ENCODE data around the gene CASTOR1. TPM values are rescaled to one million over a fixed set of nuclear protein-coding genes. Genes with fewer than 3 reads are reported as not detected.

Gene CASTOR1
- total RNA-seq, 1 experiment from 2014 or later = 2.0 TPM

DNA sequence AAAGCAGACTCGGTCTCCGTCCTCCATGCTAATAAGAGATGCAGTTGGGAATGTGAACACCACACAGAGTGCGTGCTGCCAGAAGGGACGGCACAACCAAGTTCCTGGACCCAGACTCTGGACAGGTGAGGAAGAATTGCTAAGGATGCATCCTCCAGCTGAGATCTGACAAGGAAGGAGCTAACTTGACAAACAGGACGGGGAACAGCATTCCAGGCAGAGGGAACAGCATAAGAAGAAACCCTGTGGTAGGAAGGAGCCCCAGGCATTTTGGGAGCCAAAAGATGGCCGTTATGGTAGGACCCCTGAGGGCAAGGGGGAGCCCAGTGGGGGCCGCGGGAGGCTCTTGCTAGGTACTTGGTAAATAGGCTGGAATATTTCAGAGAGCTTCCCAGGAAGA is 28.6 kb downstream of the CASTOR1 start:
- Histone ChIP-seq H3K9me3 (ENCODE audit: low read depth, low read length, poor library complexity, severe bottlenecking) (no peaks in the 10 kb centered on the region), H3K4me3 (ENCODE audit: low read depth, low read length, poor library complexity, severe bottlenecking) (no peak overlapping the region), H3K4me1 (ENCODE audit: insufficient read depth, low read length, poor library complexity, severe bottlenecking) (no peaks in the 10 kb centered on the region), H3K36me3 (ENCODE audit: insufficient read depth, low read length, poor library complexity, severe bottlenecking) (no peaks in the 10 kb centered on the region), H3K27ac (ENCODE audit: low read depth, low read length, poor library complexity, severe bottlenecking) (no peak overlapping the region), H3K27me3 (replicated peaks; ENCODE audit: insufficient read depth, low read depth, low read length, poor library complexity) (no peaks in the 10 kb centered on the region)
- BruUV-seq (replicated peaks) = no TSS peak
- ChIA-PET POLR2A (ENCODE audit: low non-redundant PET) (no interaction called here), CTCF (interaction anchor here (0.6 to 1.3 kb wide), 2 partner anchors 130 to 197 kb away, joined by 3 to 10 read pairs; no protein-coding TSS in a partner anchor)
- intact Hi-C loops (cut with micrococcal nuclease; ENCODE audit: unreplicated experiment) = no loop called here
- no peak for DNase-seq (ENCODE audit: low spot score)
- TF ChIP-seq, protein P1, sequence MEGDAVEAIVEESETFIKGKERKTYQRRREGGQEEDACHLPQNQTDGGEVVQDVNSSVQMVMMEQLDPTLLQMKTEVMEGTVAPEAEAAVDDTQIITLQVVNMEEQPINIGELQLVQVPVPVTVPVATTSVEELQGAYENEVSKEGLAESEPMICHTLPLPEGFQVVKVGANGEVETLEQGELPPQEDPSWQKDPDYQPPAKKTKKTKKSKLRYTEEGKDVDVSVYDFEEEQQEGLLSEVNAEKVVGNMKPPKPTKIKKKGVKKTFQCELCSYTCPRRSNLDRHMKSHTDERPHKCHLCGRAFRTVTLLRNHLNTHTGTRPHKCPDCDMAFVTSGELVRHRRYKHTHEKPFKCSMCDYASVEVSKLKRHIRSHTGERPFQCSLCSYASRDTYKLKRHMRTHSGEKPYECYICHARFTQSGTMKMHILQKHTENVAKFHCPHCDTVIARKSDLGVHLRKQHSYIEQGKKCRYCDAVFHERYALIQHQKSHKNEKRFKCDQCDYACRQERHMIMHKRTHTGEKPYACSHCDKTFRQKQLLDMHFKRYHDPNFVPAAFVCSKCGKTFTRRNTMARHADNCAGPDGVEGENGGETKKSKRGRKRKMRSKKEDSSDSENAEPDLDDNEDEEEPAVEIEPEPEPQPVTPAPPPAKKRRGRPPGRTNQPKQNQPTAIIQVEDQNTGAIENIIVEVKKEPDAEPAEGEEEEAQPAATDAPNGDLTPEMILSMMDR (conservative IDR thresholded peaks at IDR 0.05; ENCODE audit: low read depth, low read length) = no peak
- no peak for TF ChIP-seq EZH2 (IDR thresholded peaks at IDR 0.05; ENCODE audit: borderline replicate concordance, low read depth, low read length, poor library complexity, severe bottlenecking)

DNA sequence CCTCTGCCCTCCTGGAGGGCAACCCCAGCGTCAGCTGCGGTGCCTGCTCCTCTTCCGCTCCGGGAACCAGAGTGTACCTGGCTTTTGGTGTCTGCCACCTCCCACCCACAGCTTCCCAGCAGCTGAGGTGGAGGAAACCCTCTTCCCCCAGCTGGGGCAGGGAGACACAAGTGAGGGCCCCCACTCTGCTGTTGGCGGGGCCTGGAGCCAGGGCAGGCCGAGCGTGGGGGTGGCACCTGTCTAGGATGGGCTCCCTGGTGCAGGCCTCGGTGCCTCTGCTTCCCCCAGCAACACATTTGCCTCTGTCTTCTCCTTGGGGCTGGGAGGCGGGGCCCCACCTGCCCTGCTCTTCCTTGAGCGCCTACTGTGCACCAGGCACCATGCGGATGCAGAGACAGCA is 29.0 kb downstream of the CASTOR1 start:
- no peaks in the 10 kb centered on the region for H3K9me3 ChIP-seq (ENCODE audit: low read depth, low read length, poor library complexity, severe bottlenecking)
- ChIA-PET POLR2A (ENCODE audit: low non-redundant PET) (no interaction called here), CTCF (interaction anchor here (1.3 kb wide), 1 partner anchor 131 kb away, joined by 3 read pairs; no protein-coding TSS in a partner anchor)
- H3K4me3 ChIP-seq (ENCODE audit: low read depth, low read length, poor library complexity, severe bottlenecking) = no peak overlapping the region
- H3K27me3 ChIP-seq (replicated peaks; ENCODE audit: insufficient read depth, low read depth, low read length, poor library complexity) = no peaks in the 10 kb centered on the region
- no peaks in the 10 kb centered on the region for H3K4me1 ChIP-seq (ENCODE audit: insufficient read depth, low read length, poor library complexity, severe bottlenecking)
- no TSS peak for BruUV-seq (replicated peaks)
- intact Hi-C loops (cut with micrococcal nuclease; ENCODE audit: unreplicated experiment) = no loop called here
- DNase-seq (ENCODE audit: low spot score) = no peak
- H3K36me3 ChIP-seq (ENCODE audit: insufficient read depth, low read length, poor library complexity, severe bottlenecking) = no peaks in the 10 kb centered on the region
- TF ChIP-seq EZH2 (IDR thresholded peaks at IDR 0.05; ENCODE audit: borderline replicate concordance, low read depth, low read length, poor library complexity, severe bottlenecking) = no peak
- TF ChIP-seq, protein P1 (conservative IDR thresholded peaks at IDR 0.05; ENCODE audit: low read depth, low read length) = no peak
- H3K27ac ChIP-seq (ENCODE audit: low read depth, low read length, poor library complexity, severe bottlenecking) = no peak overlapping the region

DNA sequence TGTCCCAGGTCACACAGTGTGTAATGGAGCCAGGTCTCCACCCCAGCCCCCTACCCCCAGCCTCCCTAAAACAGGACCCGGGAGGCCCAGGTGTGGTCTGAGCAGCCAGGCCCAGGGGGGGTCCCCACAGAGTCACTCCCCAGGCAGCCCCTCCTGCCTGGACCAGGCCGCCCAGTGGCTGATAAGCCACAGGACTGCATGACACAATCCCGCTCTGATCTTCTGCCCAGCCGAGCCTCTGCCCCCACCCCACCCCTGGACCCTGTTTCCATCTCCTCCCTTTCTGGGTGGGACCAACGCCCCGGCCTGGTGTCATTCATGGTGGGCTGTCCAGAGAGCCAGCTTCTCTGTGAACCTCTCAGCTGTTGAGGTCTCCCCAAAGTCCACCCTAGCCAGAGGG is 35.0 kb downstream of the CASTOR1 start:
- no peak overlapping the region for H3K27ac ChIP-seq (ENCODE audit: low read depth, low read length, poor library complexity, severe bottlenecking)
- POLR2A ChIA-PET (ENCODE audit: low non-redundant PET) = no interaction called here

More for the DNA sequence above, 35.0 kb downstream of the CASTOR1 start:
- no TSS peak for BruUV-seq (replicated peaks)
- no peaks in the 10 kb centered on the region for H3K27me3 ChIP-seq (replicated peaks; ENCODE audit: insufficient read depth, low read depth, low read length, poor library complexity)
- intact Hi-C loops (cut with micrococcal nuclease; ENCODE audit: unreplicated experiment) = no loop called here
- TF ChIP-seq, protein P1 (conservative IDR thresholded peaks at IDR 0.05; ENCODE audit: low read depth, low read length) = no peak
- TF ChIP-seq EZH2 (IDR thresholded peaks at IDR 0.05; ENCODE audit: borderline replicate concordance, low read depth, low read length, poor library complexity, severe bottlenecking) = no peak
- H3K4me1 ChIP-seq (ENCODE audit: insufficient read depth, low read length, poor library complexity, severe bottlenecking) = peaks cover 7% of the 10 kb centered on the region
- H3K9me3 ChIP-seq (ENCODE audit: low read depth, low read length, poor library complexity, severe bottlenecking) = no peaks in the 10 kb centered on the region
- H3K4me3 ChIP-seq (ENCODE audit: low read depth, low read length, poor library complexity, severe bottlenecking) = no peak overlapping the region
- no peaks in the 10 kb centered on the region for H3K36me3 ChIP-seq (ENCODE audit: insufficient read depth, low read length, poor library complexity, severe bottlenecking)
- CTCF ChIA-PET = no interaction called here
- no peak for DNase-seq (ENCODE audit: low spot score)
